Neural progenitor cell (in vitro differentiated cells): Measurements from ENCODE around the gene ATP13A3. TPM values are rescaled to one million over a fixed set of nuclear protein-coding genes. Genes with fewer than 3 reads are reported as not detected.
A peak's percentile ranks its signal among the peaks of the same experiment; 100 is the strongest.

Experiments used
- DNase-seq: peaks from one replicate; pipeline ENCODE4 v3.0.0-alpha.2; 2016; ENCODE audit warnings: low spot score
- H2AFZ ChIP-seq: fragments of 200-600 bp; sonication (generic); replicated peaks from 2 replicates; pipeline ENCODE4 v1.6.1; 2016; ENCODE audit warnings: antibody characterized with exemption
- H3F3A ChIP-seq: fragments of 200-600 bp; sonication (generic); 2 replicates; pipeline ENCODE4 v1.6.1; 2016; ENCODE audit warnings: antibody characterized with exemption, low read depth
- H3K27ac ChIP-seq: fragments of 200-600 bp; sonication (generic); 2 replicates; pipeline ENCODE4 v1.5.1; 2016; ENCODE audit warnings: mild to moderate bottlenecking
- H3K27me3 ChIP-seq: fragments of 200-600 bp; sonication (generic); 2 replicates; pipeline ENCODE4 v1.6.1; 2016; ENCODE audit warnings: mild to moderate bottlenecking, moderate library complexity
- H3K36me3 ChIP-seq: fragments of 200-600 bp; sonication (generic); 2 replicates; pipeline ENCODE4 v1.5.1; 2016
- H3K4me1 ChIP-seq: fragments of 200-600 bp; sonication (generic); 2 replicates; pipeline ENCODE4 v1.6.1; 2016; ENCODE audit warnings: mixed run types
- H3K4me2 ChIP-seq: fragments of 200-600 bp; sonication (generic); 2 replicates; pipeline ENCODE4 v1.6.1; 2016
- H3K4me3 ChIP-seq: fragments of 200-600 bp; sonication (generic); 2 replicates; pipeline ENCODE4 v1.5.1; 2016
- H3K79me2 ChIP-seq: fragments of 200-600 bp; sonication (generic); 2 replicates; pipeline ENCODE4 v1.6.1; 2016; ENCODE audit warnings: low read depth
- H3K9ac ChIP-seq: fragments of 200-600 bp; sonication (generic); 2 replicates; pipeline ENCODE4 v1.6.1; 2016
- H3K9me3 ChIP-seq: fragments of 200-600 bp; sonication (generic); 2 replicates; pipeline ENCODE4 v1.5.1; 2016; ENCODE audit warnings: low read depth
- H4K20me1 ChIP-seq: fragments of 200-600 bp; sonication (generic); 2 replicates; pipeline ENCODE4 v1.6.1; 2016; ENCODE audit warnings: low read depth
- H3K27ac Mint-ChIP-seq: 3 replicates; pipeline ENCODE4 v1.8.0; 2021; ENCODE audit warnings: mixed read lengths
- H3K27me3 Mint-ChIP-seq: 2 replicates; pipeline ENCODE4 v1.8.0; 2022; ENCODE audit warnings: low read depth, mild to moderate bottlenecking, inconsistent platforms, moderate library complexity, mixed read lengths; ENCODE audit not compliant: insufficient read depth
- H3K36me3 Mint-ChIP-seq: 3 replicates; pipeline ENCODE4 v1.8.0; 2021; ENCODE audit warnings: mixed read lengths
- H3K4me1 Mint-ChIP-seq: 3 replicates; pipeline ENCODE4 v1.8.0; 2021; ENCODE audit warnings: mixed read lengths
- H3K4me3 Mint-ChIP-seq: 3 replicates; pipeline ENCODE4 v1.8.0; 2021; ENCODE audit warnings: mild to moderate bottlenecking, moderate library complexity, mixed read lengths
- H3K9me3 Mint-ChIP-seq: 3 replicates; pipeline ENCODE4 v1.8.0; 2020; ENCODE audit warnings: mixed read lengths
- EZH2 ChIP-seq: fragments of 200-600 bp; sonication (generic); IDR thresholded peaks from 2 replicates; pipeline ENCODE4 v1.6.1; 2017; ENCODE audit warnings: antibody characterized with exemption, mild to moderate bottlenecking, moderate library complexity
- EZH2phosphoT487 ChIP-seq: fragments of 200-600 bp; sonication (generic); IDR thresholded peaks from 2 replicates; pipeline ENCODE4 v1.6.1; 2017; ENCODE audit warnings: antibody characterized with exemption
- total RNA-seq: library from RNA; depleted of rRNA; stranded (reverse); fragments of >200 nt; gene quantifications from 2 replicates; pipeline ENCODE4 v1.2.3, GENCODE V29; 2015; ENCODE audit warnings: low replicate concordance
- TF ChIP-seq, protein P1 (sequence below): fragments of 200-600 bp; sonication (generic); IDR thresholded peaks from 2 replicates; pipeline ENCODE4 v1.5.1; 2017; ENCODE audit warnings: antibody characterized with exemption, mild to moderate bottlenecking

The ATP13A3 gene
- total RNA-seq, 1 donor from 2014 or later = 105 TPM

DNA sequence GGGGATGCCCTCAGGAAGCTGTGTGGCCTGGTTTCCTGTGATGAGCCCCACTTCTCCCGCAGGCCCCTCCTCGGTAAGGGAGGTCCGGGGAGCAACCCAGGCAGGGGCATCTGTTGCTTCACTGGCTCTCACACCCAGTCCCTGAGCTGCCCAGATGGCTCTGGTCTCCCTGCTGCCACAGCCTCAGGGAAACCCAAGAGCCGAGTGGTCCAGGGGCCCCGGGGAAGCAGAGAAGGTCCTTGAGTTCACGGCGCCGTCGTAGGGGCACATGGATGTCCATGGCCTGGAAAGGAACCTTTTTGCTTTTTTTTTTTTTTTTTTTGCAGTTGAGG is 103.9 kb downstream of the ATP13A3 start:
- Histone ChIP-seq H3K9ac (no peak overlapping the region), H3K4me3 (no peak overlapping the region), H3K36me3 (no peaks in the 10 kb centered on the region), H2AFZ (no peak overlapping the region), H3K27ac (peak overlapping the region; percentile 81), H3K79me2 (no peaks in the 10 kb centered on the region), H4K20me1 (no peaks in the 10 kb centered on the region), H3F3A (peaks cover 47% of the 10 kb centered on the region), H3K4me2 (peak overlapping the region; percentile 25), H3K4me1 (peaks cover 59% of the 10 kb centered on the region), H3K9me3 (no peaks in the 10 kb centered on the region), H3K27me3 (no peaks in the 10 kb centered on the region)
- H3K36me3 Mint-ChIP-seq = no peaks in the 10 kb centered on the region
- no peaks in the 10 kb centered on the region for H3K9me3 Mint-ChIP-seq
- no peak for TF ChIP-seq EZH2
- no peak for TF ChIP-seq EZH2phosphoT487
- TF ChIP-seq, protein P1, sequence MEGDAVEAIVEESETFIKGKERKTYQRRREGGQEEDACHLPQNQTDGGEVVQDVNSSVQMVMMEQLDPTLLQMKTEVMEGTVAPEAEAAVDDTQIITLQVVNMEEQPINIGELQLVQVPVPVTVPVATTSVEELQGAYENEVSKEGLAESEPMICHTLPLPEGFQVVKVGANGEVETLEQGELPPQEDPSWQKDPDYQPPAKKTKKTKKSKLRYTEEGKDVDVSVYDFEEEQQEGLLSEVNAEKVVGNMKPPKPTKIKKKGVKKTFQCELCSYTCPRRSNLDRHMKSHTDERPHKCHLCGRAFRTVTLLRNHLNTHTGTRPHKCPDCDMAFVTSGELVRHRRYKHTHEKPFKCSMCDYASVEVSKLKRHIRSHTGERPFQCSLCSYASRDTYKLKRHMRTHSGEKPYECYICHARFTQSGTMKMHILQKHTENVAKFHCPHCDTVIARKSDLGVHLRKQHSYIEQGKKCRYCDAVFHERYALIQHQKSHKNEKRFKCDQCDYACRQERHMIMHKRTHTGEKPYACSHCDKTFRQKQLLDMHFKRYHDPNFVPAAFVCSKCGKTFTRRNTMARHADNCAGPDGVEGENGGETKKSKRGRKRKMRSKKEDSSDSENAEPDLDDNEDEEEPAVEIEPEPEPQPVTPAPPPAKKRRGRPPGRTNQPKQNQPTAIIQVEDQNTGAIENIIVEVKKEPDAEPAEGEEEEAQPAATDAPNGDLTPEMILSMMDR = no peak
- no peak overlapping the region for H3K4me3 Mint-ChIP-seq
- no peak for DNase-seq
- peaks cover 38% of the 10 kb centered on the region for H3K4me1 Mint-ChIP-seq
- no peak overlapping the region for H3K27ac Mint-ChIP-seq
- H3K27me3 Mint-ChIP-seq = peaks cover 8% of the 10 kb centered on the region

DNA sequence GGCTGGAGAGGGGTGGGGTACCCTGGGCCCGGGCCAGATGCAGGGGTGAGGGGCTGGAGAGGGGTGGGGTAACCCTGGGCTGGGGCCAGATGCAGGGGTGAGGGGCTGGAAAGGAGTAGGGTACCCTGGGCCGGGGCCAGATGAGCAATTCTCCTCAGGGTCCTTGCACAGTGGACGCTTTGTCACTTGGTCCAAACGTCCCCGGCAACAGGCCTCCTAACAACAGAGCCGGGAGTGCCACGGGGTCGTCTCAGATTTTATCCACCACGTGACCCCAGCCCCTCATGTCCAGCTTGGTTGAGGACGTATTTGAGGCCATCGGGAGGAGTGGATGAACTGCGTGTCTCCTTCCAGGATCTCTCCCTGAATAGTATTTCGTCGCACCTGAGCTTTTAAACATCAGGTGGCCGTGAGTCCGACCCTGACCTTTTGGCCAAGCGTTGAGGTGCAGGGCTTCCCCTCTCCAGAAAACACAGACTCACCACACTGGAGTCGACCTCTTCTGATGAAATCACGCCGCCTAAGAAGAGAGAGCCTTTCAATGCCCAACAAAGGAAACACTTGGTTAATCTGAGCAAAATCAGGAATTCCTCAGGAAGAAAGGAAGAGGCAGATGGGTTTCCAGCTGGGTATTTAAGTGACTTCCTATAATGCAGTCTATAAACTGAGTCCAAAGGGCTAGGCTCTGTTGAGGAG is 104.5 kb downstream of the ATP13A3 start:
- H3K79me2 ChIP-seq = no peaks in the 10 kb centered on the region
- no peak overlapping the region for H3K9ac ChIP-seq
- no peaks in the 10 kb centered on the region for H3K9me3 ChIP-seq
- H3K4me2 ChIP-seq = peak overlapping the region; percentile 25
- H3K36me3 ChIP-seq = no peaks in the 10 kb centered on the region
- H3K27ac Mint-ChIP-seq = no peak overlapping the region
- H3F3A ChIP-seq = peaks cover 47% of the 10 kb centered on the region
- H3K27me3 Mint-ChIP-seq = peaks cover 8% of the 10 kb centered on the region
- H3K36me3 Mint-ChIP-seq = no peaks in the 10 kb centered on the region
- H3K27ac ChIP-seq = peak overlapping the region; percentile 81
- H3K4me3 Mint-ChIP-seq = no peak overlapping the region
- H3K4me1 ChIP-seq = peaks cover 61% of the 10 kb centered on the region
- H2AFZ ChIP-seq = no peak overlapping the region
- DNase-seq = peak; percentile 69
- H3K4me3 ChIP-seq = no peak overlapping the region
- no peaks in the 10 kb centered on the region for H4K20me1 ChIP-seq
- TF ChIP-seq, protein P1 = no peak
- TF ChIP-seq EZH2phosphoT487 (no peak), EZH2 (no peak)
- H3K9me3 Mint-ChIP-seq = no peaks in the 10 kb centered on the region
- H3K27me3 ChIP-seq = no peaks in the 10 kb centered on the region
- H3K4me1 Mint-ChIP-seq = peaks cover 38% of the 10 kb centered on the region

DNA sequence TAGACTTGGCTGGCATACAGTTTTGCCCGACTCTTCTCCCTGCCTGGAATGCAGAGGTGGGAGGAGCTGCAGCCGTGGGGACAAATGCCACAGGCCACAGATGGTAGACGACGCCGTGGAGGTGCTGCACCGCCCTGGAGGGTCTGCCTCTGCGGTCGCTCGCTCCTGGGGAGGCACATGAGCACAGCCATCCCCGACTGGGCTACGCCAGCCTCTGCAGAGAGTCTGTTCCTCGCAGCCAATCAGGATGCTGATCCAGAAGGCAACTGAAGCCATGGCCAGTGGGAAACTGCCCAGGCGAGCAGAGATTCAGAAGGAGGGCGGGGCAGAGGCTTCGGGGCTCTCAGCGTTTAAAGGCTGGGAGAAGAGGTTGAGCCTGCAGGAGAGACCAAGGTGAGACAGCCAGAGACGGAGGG is 105.3 kb downstream of the ATP13A3 start:
- no peaks in the 10 kb centered on the region for H3K27me3 ChIP-seq
- TF ChIP-seq EZH2phosphoT487 (no peak), EZH2 (no peak)
- TF ChIP-seq, protein P1 = no peak
- Mint-ChIP-seq H3K27ac (no peak overlapping the region), H3K36me3 (no peaks in the 10 kb centered on the region), H3K27me3 (peaks cover 8% of the 10 kb centered on the region), H3K4me3 (no peak overlapping the region), H3K9me3 (no peaks in the 10 kb centered on the region), H3K4me1 (peaks cover 42% of the 10 kb centered on the region)
- H3K4me3 ChIP-seq = no peak overlapping the region
- peaks cover 58% of the 10 kb centered on the region for H3K4me1 ChIP-seq
- H4K20me1 ChIP-seq = no peaks in the 10 kb centered on the region
- H3F3A ChIP-seq = peaks cover 40% of the 10 kb centered on the region
- H3K27ac ChIP-seq = no peak overlapping the region
- H3K79me2 ChIP-seq = no peaks in the 10 kb centered on the region
- no peaks in the 10 kb centered on the region for H3K9me3 ChIP-seq
- no peak overlapping the region for H3K9ac ChIP-seq
- DNase-seq = no peak
- no peak overlapping the region for H3K4me2 ChIP-seq
- no peak overlapping the region for H2AFZ ChIP-seq
- H3K36me3 ChIP-seq = no peaks in the 10 kb centered on the region
